Body of pancreas (tissue), 4 donors: ENCODE measurements around the gene ACTN1. TPM values are rescaled to one million over a fixed set of nuclear protein-coding genes. Genes with fewer than 3 reads are reported as not detected.

Source experiments
- ATAC-seq: fragments of 150-250 bp; one replicate; pipeline ENCODE4 v1.9.1; 2016
- DNase-seq, 4 donors: peaks; one replicate each; pipeline ENCODE4 v3.0.0-alpha.2; 2019
- H3K27ac ChIP-seq, 4 donors: fragments of 200-600 bp; sonication (generic); 1 replicate in 3 of 4; 2 replicates in 1 of 4; pipeline versions ENCODE4 v1.5.1 to v1.6.1; 2016 to 2019; ENCODE audit warnings: mild to moderate bottlenecking in 1 of 4, mixed read lengths in 1 of 4, moderate library complexity in 1 of 4
- H3K27me3 ChIP-seq, 2 donors: fragments of 200-600 bp; sonication (generic); one replicate each; pipeline ENCODE4 v1.6.0; 2016; ENCODE audit warnings: mild to moderate bottlenecking in 1 of 2
- H3K36me3 ChIP-seq, 2 donors: fragments of 200-600 bp; sonication (generic); replicated peaks in 1 of 2; 2 replicates each; pipeline ENCODE4 v1.5.1; 2016; ENCODE audit warnings: low read depth in 2 of 2; ENCODE audit not compliant: insufficient read depth in 1 of 2
- H3K4me1 ChIP-seq: fragments of 200-600 bp; sonication (generic); one replicate; pipeline ENCODE4 v1.6.0; 2016
- H3K4me3 ChIP-seq, 2 donors: fragments of 200-600 bp; sonication (generic); 1 replicate in 1 of 2; 2 replicates in 1 of 2; pipeline ENCODE4 v1.5.1; 2016 to 2019
- H3K9me3 ChIP-seq, 3 donors: fragments of 200-600 bp; sonication (generic); 1 replicate in 2 of 3; 2 replicates in 1 of 3; pipeline ENCODE4 v1.5.1; 2016
- POLR2A ChIP-seq, 3 donors: fragments of 450-650 bp; IDR thresholded peaks; one replicate each; pipeline ENCODE4 v1.6.1; 2016; ENCODE audit warnings: antibody characterized with exemption in 3 of 3, mild to moderate bottlenecking in 2 of 3
- WGBS, 2 donors: methylation state at CpG; one replicate each; pipeline ENCODE4 v1.1.5; 2017; 5-methylcytosine and 5-hydroxymethylcytosine counted together
- intact Hi-C: fragments of 100-400 bp; cut with DNase I; formaldehyde crosslinking; loops from one replicate; pipeline ENCODE4 v1.15.1; 2023
- total RNA-seq, 2 donors: library from RNA; depleted of rRNA; stranded (reverse); fragments of >200 nt; gene quantifications; one replicate each; pipeline ENCODE4 v1.1.0, GENCODE V29; 2016
- TF ChIP-seq, protein P1 (sequence below), 7 experiments: fragments of 450-650 bp in 4 of 7; fragments of 200-600 bp in 3 of 7; sonication (generic) in 3 of 7; IDR thresholded peaks; one replicate each; pipeline ENCODE4 v1.5.1; 2016 to 2019; ENCODE audit warnings: antibody characterized with exemption in 7 of 7

ACTN1 gene
- total RNA-seq, 2 donors from 2014 or later, result 84.8 to 93.6 TPM

DNA sequence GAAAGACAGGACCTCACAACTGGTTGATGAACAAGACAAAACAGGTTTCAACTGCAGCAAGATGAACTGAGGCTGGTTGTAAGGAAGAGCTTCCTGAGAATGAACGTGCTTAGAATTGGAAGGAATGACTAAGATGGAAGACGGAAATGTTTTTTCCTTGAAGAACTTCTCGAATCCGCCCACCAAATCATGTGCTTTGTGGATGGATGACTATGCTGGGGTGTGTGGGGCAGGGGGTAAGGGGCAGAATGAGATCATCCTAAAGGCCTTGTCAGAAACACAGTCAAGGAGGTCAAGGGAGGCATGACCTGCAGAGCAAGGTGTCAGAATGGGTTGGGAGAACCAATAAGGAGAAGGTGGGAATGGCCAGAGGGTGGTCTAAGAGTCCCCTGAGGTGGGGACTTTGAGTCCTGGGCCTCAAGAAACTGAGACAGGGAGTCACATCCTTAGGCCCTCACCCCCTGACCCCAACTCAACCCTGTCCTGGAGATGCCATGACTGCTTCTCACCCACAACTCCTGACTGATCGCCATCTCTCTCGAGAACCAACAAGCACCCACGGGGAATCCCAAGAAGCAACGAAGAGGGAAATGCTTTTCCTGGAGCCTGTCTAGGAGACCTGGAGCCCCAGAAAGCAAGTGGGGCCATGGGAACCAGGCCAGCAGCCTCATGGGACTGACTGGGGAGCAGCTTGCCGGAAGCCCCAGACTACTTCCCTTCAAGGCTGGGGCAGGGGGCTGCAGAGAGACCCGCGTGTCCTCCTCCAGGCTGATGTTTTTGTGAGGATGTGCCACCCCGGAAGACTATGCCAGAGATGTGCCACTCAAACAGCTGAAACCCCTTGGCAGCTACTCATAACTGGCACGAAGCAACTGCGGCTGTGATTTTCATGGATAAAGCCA, 84.0 kb downstream of the ACTN1 start:
- no peaks in the 10 kb centered on the region for H3K4me1 ChIP-seq
- WGBS, 2 donors, result 86 to 93% methylated on average over 10 to 14 of the region's 14 CpGs

DNA sequence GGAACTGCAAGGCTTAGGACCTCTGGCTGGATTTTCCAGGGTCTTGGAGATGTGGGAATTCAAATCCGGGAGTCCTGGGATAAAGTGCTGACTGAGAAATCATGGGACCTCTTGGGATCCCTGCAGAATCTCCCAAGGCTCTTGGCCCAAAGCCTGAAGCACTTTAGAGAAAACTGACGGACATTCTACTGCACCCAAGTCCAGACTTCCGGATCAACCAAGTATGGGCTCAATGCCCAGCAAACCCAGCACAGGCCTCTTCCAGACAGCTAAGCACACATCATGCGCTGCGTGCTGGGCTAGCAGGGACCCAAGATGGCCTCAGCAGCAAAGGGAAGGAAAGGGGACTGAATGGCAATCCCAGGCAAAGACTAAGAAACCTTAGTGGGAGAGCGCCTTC, 85.0 kb downstream of the ACTN1 start:
- H3K36me3 ChIP-seq, result peaks cover 0 to 51% of the 10 kb centered on the region in 2 donors
- no peak overlapping the region for H3K27ac ChIP-seq
- DNase-seq (no peak), ATAC-seq (no peak)
- no peak for TF ChIP-seq POLR2A (IDR thresholded peaks at IDR 0.05)
- TF ChIP-seq, protein P1, sequence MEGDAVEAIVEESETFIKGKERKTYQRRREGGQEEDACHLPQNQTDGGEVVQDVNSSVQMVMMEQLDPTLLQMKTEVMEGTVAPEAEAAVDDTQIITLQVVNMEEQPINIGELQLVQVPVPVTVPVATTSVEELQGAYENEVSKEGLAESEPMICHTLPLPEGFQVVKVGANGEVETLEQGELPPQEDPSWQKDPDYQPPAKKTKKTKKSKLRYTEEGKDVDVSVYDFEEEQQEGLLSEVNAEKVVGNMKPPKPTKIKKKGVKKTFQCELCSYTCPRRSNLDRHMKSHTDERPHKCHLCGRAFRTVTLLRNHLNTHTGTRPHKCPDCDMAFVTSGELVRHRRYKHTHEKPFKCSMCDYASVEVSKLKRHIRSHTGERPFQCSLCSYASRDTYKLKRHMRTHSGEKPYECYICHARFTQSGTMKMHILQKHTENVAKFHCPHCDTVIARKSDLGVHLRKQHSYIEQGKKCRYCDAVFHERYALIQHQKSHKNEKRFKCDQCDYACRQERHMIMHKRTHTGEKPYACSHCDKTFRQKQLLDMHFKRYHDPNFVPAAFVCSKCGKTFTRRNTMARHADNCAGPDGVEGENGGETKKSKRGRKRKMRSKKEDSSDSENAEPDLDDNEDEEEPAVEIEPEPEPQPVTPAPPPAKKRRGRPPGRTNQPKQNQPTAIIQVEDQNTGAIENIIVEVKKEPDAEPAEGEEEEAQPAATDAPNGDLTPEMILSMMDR (IDR thresholded peaks at IDR 0.05), result no peak
- no peaks in the 10 kb centered on the region for H3K9me3 ChIP-seq
- no peaks in the 10 kb centered on the region for H3K27me3 ChIP-seq
- intact Hi-C loops, result no loop called here
- H3K4me1 ChIP-seq, result no peaks in the 10 kb centered on the region
- 80 to 81% methylated on average over 6 of the region's 6 CpGs for WGBS, 2 donors
- H3K4me3 ChIP-seq, result no peak overlapping the region

More for the DNA sequence above, 84.0 kb downstream of the ACTN1 start:
- H3K4me3 ChIP-seq, result no peak overlapping the region
- peaks cover 0 to 44% of the 10 kb centered on the region in 2 donors for H3K36me3 ChIP-seq
- TF ChIP-seq, protein P1 (IDR thresholded peaks at IDR 0.05), result no peak
- TF ChIP-seq POLR2A (IDR thresholded peaks at IDR 0.05), result no peak
- no peaks in the 10 kb centered on the region for H3K9me3 ChIP-seq
- H3K27ac ChIP-seq, result no peak overlapping the region
- DNase-seq (no peak), ATAC-seq (no peak)
- no peaks in the 10 kb centered on the region for H3K27me3 ChIP-seq
- intact Hi-C loops, result no loop called here

DNA sequence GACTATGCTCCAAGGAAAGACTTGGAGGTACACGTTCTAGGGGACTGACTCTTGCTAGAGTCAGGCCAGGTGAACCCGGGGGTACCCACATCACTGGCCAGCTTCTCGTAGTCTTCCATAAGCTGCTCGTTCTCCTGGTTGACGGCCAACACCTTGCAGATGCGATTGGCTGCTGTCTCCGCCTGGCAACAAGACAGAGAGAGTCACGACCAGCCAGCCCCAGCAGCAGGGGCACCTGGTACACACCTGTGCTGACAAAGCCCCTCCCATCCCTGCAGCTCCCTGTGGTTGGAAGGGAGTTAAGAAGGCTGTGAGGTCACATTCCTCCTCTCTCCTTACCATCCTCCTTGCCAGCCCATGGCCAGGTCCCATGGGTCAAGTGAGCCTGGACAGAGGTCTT, 85.5 kb downstream of the ACTN1 start:
- no peak overlapping the region for H3K27ac ChIP-seq
- intact Hi-C loops, result no loop called here
- WGBS, 2 donors, result 72 to 92% methylated on average over 2 to 8 of the region's 8 CpGs

DNA sequence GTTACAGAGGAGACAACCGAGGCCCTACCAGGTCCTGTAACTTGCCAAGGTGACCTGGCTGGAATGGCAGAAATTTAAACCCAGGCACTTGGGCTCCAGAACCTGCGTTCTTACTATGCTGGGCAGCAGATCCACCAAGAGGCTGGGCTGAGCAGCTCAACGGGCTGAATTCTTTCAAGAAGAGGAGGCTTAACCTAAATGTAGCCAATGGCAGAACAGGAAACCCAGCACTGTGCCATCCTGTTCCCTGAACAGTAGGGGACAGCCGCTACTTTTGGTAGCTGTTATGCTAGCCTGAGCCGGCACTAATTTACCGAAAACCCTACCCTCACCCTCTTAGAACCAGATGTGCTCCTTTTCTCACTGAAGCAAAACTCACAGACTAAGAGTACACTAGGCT, 86.1 kb downstream of the ACTN1 start:
- Histone ChIP-seq H3K4me1 (no peaks in the 10 kb centered on the region), H3K27ac (no peak overlapping the region), H3K9me3 (no peaks in the 10 kb centered on the region), H3K4me3 (no peak overlapping the region), H3K27me3 (no peaks in the 10 kb centered on the region), H3K36me3 (peaks cover 0 to 54% of the 10 kb centered on the region in 2 donors)
- ATAC-seq (no peak), DNase-seq (no peak)
- WGBS, 2 donors, result 90 to 91% methylated on average over 6 of the region's 6 CpGs
- intact Hi-C loops, result no loop called here
- TF ChIP-seq, protein P1 (IDR thresholded peaks at IDR 0.05), result no peak
- no peak for TF ChIP-seq POLR2A (IDR thresholded peaks at IDR 0.05)

More for the DNA sequence above, 85.5 kb downstream of the ACTN1 start:
- Histone ChIP-seq H3K9me3 (no peaks in the 10 kb centered on the region), H3K36me3 (peaks cover 0 to 54% of the 10 kb centered on the region in 2 donors), H3K4me3 (no peak overlapping the region), H3K27me3 (no peaks in the 10 kb centered on the region), H3K4me1 (no peaks in the 10 kb centered on the region)
- TF ChIP-seq POLR2A (IDR thresholded peaks at IDR 0.05), result no peak
- DNase-seq (no peak), ATAC-seq (no peak)

- no peak overlapping the region for H3K27ac ChIP-seq
- H3K4me3 ChIP-seq, result no peak overlapping the region
- intact Hi-C loops, result no loop called here
- no peaks in the 10 kb centered on the region for H3K9me3 ChIP-seq
- H3K27me3 ChIP-seq, result no peaks in the 10 kb centered on the region
- H3K4me1 ChIP-seq, result no peaks in the 10 kb centered on the region
- WGBS, 2 donors, result 92 to 93% methylated on average over 15 to 21 of the region's 21 CpGs
- DNase-seq, result no peak
- TF ChIP-seq POLR2A (IDR thresholded peaks at IDR 0.05), result no peak
- TF ChIP-seq, protein P1 (IDR thresholded peaks at IDR 0.05), result no peak
- H3K36me3 ChIP-seq, result peaks cover 0 to 51% of the 10 kb centered on the region in 2 donors
- ATAC-seq, result no peak
Measured at GRCh38 chr14:68891851-68892660, 87.0 kb downstream of the ACTN1 start.
